Epidermal melanocyte (primary cell): ENCODE data around the gene ACVR1.
"Not testable (repeated sequence)": the region's sequence is repeated elsewhere in the genome, so short reads cannot be mapped to it uniquely, and the experiment has no call there.

Source experiments
- DNase-seq: peaks from one replicate; pipeline ENCODE4 v3.0.0; 2011; ENCODE audit warnings: low spot score; ENCODE audit not compliant: insufficient read length

The ACVR1 gene

DNA sequence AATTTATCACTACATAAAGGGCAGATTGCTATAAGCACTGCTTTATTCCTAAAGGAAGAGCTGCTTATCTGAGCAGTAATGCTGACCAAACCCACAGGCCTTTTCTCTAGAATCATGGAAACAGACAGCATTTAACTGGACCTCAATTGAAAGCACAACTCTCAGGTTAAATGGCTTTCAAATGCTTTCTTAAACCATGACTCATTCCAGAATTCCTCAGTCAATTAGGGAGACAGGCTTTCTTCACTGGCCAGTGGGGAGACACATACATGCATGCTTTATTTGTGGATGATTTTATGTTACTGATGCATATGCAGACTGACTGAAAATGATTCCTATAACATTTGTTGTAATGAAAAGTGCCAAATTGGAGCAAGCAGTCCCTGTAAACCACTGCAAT lies 114.6 kb downstream of the ACVR1 start:
- no peak for DNase-seq

DNA sequence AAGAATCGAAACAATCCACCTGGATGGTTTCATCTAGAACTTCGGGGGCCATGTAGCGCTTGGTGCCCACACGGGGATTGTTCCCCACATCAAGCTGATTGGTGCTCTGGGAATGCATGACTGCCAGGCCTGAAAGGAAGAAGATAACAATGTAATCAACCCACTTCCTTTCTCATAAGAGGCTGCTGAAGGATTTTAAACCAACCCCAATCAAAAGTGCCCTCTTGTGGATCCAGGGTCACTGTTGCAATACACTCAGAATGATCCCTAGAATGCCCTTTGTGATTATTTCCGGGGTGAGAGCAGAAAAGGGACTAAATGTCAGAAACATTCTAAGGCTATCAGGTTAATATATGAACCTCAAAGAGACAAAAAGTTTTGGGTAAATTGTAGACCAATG lies 115.2 kb downstream of the ACVR1 start:
- DNase-seq: no peak

DNA sequence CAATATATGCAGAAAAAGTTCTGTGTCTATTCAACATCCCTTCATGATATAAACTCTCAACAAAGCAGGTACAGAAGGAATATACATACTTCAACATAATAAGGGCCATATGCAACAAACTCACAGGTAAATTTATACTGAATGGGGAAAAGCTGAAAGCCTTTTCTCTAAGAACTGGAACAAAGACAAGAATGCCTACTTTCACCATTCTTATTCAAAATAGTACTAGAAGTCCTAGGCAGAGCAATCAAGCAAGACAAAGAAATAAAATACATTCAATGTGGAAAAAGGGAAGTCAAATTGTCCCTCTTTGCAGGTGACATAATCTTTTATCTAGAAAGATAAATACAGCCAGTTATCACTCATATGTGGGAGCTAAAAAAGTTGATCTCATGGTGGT lies 116.3 kb downstream of the ACVR1 start:
- no peak for DNase-seq

DNA sequence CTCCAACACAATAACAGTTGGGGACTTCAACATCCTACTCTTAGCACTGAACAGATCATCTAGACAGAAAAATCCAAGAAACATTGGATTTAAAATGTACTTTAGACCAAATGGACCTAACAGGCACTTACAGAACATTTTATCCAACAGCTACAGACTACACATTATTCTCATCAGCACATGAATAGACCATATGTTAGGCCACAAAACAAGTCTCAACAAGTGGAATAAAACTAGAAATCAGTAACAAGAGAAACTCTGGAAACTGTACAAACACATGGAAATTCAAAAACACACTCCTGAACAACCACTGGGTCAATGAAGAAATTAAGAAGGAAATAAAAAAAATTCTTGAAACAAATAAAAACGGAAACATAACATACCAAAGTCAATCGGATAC lies 117.5 kb downstream of the ACVR1 start:
- DNase-seq: no peak

DNA sequence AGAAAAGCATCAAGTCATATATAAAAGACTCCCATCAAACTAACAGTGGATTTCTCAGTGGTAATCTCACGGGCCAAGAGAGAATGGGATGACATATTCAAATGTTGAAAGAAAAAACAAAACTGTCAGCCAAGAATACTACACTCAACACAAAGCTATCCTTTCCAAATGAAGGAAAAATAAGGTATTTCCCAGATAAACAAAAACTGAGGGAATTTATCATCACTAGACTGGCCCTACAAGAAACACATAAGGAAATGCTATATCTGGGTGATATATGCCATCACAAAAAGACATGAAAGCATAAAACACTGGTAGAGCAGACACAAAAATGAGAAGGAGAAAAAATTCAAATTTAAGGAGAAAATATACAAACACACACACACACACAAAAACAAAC lies 118.6 kb downstream of the ACVR1 start:
- no peak for DNase-seq

DNA sequence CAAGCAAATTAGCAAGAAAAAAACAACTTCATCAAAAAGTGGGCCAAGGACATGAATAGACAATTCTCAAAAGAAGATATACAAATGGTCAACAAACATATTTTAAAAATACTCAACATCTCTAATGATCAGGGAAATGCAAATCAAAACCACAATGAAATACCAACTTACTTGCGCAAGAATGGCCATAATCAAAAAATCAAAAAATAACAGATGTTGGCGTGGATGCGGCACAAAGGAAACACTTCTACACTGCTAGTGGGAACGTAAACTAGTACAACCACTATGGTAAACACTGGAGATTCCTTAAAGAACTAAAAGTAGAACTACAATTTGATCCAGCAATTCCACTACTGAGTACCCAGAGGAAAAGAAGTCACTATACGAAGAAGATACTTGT lies 119.7 kb downstream of the ACVR1 start:
- not testable (repeated sequence) for DNase-seq

DNA sequence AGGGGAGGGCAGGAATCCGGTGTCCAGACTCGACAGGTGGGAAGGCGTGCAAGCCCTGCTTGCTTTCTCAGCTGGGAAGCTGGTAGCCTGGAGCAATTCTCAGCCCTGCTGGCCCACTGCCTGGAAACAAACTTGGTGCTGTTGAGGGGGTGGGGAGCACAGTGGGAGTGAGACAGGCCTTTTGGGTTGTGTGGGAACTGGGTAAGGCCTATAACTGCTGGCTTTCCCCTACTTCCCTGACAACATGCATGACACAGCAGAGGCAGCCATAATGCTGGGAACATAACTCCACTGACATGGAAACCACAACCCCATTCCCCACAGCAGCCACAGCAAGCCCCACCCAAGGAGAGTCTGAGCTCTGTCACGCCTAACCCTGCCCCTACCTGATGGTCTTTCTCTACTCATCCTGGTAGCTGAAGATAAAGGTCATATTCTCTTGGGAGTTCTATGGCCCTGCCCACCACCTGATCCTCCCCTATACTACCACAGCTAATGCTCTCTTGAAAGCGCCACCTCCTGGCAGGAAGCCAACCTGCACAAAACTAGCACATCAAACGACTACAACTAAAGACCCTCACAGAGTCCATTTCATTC lies 124.6 kb downstream of the ACVR1 start:
- DNase-seq: no peak

DNA sequence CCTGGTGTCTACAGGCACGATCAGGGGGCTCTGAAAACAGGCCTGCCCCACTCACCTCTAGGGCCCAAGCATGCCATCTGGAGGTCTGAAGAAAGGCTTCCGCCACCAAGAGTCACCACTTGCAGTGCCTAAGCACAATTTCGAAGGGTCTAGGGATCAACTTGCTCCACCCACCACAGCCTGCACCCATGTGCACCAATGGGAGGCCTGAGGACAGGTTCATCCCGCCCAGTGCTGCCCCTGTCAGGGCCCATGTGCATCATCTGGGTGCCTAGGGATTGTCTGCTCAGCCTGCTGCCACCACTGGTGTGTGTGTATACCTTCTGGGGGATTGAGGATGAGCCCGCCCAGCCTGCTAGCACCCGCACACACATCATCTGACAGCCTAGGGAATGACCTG lies 126.4 kb downstream of the ACVR1 start:
- DNase-seq: no peak

DNA sequence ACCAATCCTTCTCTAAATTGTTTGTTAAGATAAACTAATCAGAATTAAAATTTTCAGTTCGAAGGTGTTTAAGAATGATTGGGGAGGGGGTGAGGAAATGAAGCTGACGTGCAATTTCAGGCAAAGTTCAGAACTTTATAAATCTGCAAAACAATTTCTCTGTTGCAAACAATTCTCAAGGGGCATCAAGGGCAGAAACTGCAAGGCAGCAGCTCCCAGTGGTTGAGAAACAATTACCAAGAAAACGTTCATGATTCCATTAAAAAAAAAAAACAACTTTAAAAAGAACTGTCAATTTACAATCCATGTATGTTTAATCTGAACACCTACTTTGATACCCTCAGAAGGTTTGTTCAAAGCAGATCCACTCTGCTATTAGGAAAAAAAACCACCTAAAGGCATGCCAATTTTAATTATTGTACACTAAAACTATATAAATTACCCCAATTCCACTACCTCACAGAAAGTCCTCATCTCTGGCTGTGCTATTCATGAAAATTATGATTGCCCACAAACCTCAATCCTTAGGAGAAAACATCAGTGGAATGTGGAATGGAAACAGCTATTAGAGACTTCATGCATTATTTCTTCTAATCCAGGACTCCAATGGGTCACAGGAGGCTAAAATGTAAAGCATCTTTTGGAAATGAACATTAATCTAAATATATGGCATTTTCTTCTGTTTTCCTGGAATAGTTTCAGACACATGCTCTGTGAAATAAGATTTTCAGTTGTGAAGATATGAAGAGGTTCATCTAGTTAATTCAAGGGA lies 127.6 kb downstream of the ACVR1 start:
- DNase-seq: no peak

DNA sequence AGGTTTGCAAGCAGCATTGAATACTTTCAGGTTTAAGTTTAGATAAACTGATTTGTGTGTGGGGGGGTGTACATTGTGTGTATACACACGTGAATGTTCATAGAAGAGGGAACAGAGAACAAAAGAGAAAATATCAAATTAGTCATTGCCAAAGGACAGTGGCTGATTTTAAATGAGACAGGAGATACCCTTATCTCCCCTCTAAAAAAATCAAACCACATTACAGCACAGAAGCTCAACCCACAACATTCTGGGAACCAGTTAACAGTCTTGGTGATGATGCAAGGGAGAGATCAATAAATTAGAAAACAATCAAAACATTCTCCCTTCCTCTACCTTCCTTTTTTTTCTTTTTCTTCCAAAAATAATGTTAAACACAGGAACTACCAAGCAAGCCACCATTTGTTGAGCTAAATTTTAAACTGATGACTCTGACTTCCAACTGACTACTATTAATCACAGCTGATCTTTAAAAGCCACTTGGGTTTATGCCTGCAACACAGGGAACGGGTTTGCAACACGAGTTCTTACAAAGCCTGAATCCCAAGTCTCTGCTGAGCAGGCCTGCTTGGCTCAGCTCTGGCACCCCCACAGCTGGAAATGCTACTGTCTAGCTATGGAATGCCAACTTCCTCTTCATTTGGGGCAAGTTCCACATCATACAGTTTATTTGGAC lies 128.3 kb downstream of the ACVR1 start:
- peak; percentile 27 for DNase-seq

DNA sequence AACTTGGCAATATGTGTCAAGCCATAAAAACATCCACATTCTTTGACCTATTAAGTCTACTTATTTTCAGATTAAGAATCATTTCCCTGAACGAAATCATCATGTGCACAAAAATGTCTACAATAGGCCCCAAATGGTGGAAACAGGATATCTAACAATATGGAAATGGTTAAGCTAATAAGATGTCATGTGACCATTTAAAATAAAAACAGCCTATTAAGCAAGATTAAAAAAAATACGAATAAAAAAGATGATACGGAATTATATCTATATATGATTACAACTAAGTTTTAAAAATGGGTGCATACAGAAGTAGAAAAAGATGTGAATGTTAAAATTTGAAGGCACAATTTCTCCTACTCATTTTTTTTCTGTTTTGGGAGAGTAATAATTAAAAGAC lies 128.8 kb downstream of the ACVR1 start:
- no peak for DNase-seq

DNA sequence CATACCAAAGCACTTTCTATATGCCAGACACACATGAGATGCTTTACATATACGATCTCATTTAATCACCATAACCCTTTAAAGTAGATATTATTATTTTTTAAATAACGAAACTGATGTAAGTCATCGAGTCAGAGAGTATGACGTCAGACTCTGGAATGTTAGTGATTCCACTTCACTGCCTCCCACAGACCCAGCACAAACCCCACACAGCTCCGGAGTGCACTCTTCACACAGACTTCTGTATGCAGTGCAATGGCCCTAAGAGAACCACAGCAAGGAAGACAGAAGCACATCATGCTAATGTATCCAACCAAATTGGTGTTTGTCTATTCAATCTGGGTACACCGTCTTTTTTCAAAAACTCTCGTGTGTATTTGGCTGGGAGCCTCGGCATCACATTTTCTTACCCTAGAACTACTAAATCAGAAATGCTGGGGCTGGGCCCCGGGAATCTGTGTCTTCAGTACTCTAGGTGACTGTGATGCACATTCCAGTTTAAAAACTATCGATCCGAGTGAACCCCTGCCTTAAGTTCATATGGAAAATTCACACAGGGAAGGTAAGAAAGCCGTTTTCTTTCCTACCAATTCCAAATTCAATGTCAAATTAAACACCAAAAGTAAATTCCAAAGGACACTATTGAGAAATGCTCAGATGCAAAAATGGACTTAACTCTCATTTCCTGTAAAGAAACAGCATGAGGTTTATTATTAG lies 129.7 kb downstream of the ACVR1 start:
- DNase-seq: no peak

DNA sequence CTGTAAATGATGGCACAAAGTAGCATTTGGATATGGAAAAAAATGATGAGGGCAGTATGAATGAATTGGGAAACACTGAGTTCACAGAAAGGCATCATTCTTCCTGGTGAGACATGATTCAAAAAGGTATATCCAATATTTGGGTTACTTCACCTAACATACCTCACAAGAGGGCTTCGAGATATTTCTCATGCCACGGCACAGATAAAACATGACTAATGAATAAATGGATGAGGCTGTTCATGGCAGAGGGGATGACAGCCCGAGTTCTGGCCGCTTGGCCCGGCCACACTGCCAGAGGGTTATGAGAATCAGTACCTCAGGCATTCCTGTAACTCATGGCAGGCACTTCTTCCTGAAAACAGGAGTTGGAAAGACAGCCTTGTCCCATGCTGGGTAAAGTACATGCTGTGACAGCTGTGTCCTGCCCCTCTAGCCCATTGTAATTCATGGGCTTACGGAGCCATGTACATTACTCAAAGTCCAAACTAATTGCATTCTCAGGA lies 131.5 kb downstream of the ACVR1 start:
- DNase-seq: no peak

DNA sequence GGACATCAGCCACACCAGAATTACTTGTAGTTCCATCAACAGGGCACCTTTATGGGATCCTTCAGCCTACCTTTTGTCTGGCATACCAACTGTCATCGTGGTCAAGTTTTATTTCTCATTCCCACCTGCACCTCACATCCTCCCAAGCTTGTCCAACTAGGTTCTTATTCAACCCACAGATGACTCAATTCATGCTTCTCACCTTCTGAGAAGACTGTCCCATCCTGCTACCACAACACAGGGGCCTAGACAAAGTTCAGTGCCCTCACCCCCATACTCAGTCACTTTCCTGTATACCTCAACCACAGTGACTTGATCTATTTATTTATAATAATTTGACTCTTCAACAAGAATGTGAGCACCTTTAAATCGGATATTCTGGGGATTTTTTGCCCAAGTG lies 133.1 kb downstream of the ACVR1 start:
- DNase-seq: no peak

DNA sequence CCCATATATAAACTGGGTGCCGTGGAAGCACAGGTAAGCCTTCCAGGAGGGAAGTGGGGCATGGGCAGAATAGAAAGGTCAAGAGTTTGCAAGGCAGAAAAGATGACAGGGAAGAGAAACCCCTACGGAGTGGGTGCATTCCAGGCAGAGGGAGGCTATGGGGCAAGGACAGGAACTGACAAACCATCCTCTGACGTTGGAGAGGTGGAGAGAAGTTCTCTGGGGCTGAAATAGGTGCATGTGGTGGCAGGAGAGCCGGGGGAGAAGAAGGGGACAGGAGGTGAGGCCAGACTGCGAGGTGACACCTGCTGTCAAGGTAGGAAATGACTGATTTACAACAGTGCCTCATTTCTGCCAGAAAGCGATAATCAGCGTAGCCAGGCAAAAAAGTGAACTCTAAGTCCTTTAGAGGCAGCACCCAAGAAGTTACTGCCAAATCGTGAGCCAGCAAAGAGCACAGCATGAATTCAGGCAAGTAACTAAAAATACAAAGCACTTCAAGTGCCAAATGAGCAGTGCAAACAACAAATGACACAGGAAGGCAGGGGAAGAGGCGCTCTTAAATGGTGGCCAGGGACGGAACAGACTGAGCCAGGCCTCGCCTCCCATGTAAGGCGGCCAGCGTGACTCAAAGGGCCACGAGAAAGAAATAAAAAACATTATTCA lies 134.2 kb downstream of the ACVR1 start:
- DNase-seq: no peak

DNA sequence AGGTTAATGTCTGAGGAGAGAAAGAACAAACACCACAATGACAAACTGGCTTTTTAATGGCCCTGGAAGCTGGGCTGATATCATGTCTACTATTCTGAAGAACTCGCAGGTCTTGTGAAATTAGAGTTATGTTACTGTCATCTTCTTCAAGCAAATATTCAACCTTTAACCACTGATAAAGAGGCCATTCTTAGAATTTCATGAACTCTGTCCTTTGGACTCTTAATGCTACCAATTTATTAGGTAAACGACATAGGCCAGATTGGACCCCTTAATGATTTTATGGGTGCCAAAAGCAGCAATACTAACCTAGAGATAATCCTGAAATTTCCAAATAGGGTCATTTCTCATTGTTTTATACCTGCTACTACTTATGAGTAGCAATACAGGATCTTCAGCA lies 138.5 kb downstream of the ACVR1 start:
- DNase-seq: no peak

DNA sequence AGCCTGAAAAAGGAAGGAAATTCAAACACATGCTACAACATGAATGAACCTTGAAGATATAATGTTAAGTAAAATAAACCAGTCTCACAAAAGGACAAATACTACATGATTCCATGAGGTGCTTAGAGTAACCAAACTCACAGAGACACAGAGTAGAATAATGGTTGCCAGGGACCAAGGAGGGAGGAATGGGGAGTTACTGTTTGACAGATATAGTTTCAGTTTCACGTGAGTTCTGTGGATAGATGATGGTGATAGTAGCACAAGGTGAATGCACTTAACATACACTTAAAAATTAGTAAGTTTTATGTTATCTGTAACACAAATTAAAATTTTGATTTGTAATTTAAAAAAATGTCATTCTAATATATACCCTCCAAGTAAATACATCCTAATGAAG lies 140.6 kb downstream of the ACVR1 start:
- no peak for DNase-seq

DNA sequence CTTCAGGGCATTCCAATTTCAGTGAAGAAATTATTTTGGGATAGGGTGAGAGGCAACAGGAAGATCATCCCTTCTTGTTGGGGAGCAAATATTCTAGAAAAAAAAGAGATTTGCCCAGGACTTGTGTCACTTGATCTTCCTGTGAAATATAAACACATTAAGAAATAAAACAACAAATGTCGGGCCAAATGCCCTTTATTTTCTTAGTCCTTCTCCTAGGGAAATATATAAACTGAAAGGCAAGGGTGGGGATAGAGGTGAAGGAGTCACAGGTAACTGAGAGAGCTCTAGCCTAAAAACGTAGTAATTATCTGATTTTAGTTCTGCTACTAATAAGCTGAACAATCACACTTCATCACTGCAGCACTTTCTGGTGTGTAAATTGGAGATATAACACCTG lies 142.9 kb downstream of the ACVR1 start:
- no peak for DNase-seq

DNA sequence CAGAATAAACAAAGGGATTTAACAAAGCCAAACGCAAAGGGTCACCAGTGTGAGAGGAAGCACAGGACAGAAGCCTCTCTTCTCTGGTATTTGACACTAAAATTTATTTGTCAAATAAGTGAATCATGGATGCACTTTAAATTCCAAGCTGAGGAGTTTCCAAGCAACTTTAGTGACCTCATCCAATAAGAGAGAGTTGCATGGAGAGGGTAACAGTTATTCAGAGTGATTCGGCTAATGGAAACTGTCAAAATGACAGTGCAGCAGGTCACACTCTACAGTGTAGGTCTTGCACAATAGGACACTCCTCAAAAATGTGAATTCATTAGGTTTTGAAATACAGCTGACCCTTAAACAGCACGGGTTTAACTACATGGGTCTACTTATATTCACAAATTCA lies 143.5 kb downstream of the ACVR1 start:
- DNase-seq: no peak

DNA sequence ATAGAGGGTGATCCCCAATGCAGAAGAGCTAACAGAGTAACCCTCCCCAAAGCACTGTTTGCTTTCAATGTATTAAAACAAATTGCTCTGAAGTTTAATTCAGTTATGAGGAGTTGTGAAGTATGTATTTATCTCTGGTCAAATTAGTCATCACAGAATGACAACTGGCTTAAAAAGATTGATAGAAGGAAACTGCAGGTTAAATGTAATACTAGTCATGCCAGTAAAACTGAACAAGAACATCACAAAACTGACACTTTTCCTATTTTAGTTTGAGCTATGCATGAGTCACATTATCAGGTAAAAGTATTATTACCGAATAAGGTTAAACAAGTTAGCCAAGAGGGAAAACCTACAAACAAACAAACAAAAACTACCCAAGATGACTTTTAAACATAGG lies 148.4 kb downstream of the ACVR1 start:
- DNase-seq: no peak

DNA sequence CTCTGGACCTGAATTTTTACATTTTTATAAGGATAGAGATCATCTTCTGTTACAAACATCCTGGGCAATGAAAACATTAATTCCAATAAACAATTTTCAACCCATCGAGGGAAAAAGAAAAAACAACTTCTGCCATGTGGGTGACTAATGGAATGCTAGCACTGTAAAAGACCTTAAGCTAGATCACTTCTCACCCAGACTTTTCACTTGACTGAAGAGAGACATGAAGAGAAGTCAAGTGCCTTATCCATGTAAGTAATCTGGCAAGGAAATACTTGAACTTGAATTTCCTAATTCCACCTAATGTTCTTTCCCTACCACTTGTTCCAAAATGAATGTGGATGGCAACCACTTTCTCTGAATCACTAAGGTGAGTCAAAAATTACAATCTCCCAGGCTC lies 149.2 kb downstream of the ACVR1 start:
- DNase-seq: no peak
